ENCODE results near the gene LRRC75A. TPM values are rescaled to one million over a fixed set of nuclear protein-coding genes. Genes with fewer than 3 reads are reported as not detected.
"Not testable (repeated sequence)": the region's sequence is repeated elsewhere in the genome, so short reads cannot be mapped to it uniquely, and the experiment has no call there.

Gene LRRC75A
- total and polyA plus RNA-seq, 2 donors = 4.6 to 5.7 TPM

GRCh38 chr17:16462070-16462864, 29.7 kb downstream of the LRRC75A start:
- no peak overlapping the region for H3K4me3 ChIP-seq (ENCODE audit: low read depth, low read length)
- H3K4me1 ChIP-seq (ENCODE audit: insufficient read depth) = no peaks in the 10 kb centered on the region
- 87% methylated on average over 20 of the region's 20 CpGs for WGBS
- no peak for DNase-seq (ENCODE audit: extremely low spot score)
- H3K36me3 ChIP-seq (ENCODE audit: insufficient read depth) = no peaks in the 10 kb centered on the region
- no peak overlapping the region for H3K27ac ChIP-seq (ENCODE audit: low read depth)

GRCh38 chr17:16461606-16461866, 30.5 kb downstream of the LRRC75A start:
- over 99% methylated on average over 3 of the region's 3 CpGs for WGBS
- H3K27ac ChIP-seq (ENCODE audit: low read depth) = no peak overlapping the region
- no peaks in the 10 kb centered on the region for H3K4me1 ChIP-seq (ENCODE audit: insufficient read depth)
- H3K4me3 ChIP-seq (ENCODE audit: low read depth, low read length) = no peak overlapping the region
- DNase-seq (ENCODE audit: extremely low spot score) = no peak
- H3K36me3 ChIP-seq (ENCODE audit: insufficient read depth) = no peaks in the 10 kb centered on the region

- no peaks in the 10 kb centered on the region for H3K4me1 ChIP-seq (ENCODE audit: insufficient read depth)
- H3K27ac ChIP-seq (ENCODE audit: low read depth) = no peak overlapping the region
- H3K4me3 ChIP-seq (ENCODE audit: low read depth, low read length) = no peak overlapping the region
- no peaks in the 10 kb centered on the region for H3K36me3 ChIP-seq (ENCODE audit: insufficient read depth)
- WGBS = 94% methylated on average over 17 of the region's 17 CpGs
- no peak for DNase-seq (ENCODE audit: extremely low spot score)
These were observed 31.0 kb downstream of the LRRC75A start for GRCh38 chr17:16460796-16461605.

- Histone ChIP-seq H3K36me3 (ENCODE audit: insufficient read depth) (no peaks in the 10 kb centered on the region), H3K4me1 (ENCODE audit: insufficient read depth) (no peaks in the 10 kb centered on the region), H3K27ac (ENCODE audit: low read depth) (no peak overlapping the region), H3K4me3 (ENCODE audit: low read depth, low read length) (no peak overlapping the region)
- DNase-seq (ENCODE audit: extremely low spot score) = no peak
- 82% methylated on average over 5 of the region's 5 CpGs for WGBS
These were observed 32.0 kb downstream of the LRRC75A start for GRCh38 chr17:16459855-16460550.

- 84% methylated on average over 11 of the region's 11 CpGs for WGBS
- Histone ChIP-seq H3K4me1 (ENCODE audit: insufficient read depth) (no peaks in the 10 kb centered on the region), H3K4me3 (ENCODE audit: low read depth, low read length) (no peak overlapping the region), H3K36me3 (ENCODE audit: insufficient read depth) (no peaks in the 10 kb centered on the region), H3K27ac (ENCODE audit: low read depth) (no peak overlapping the region)
- no peak for DNase-seq (ENCODE audit: extremely low spot score)
These were observed 32.7 kb downstream of the LRRC75A start for GRCh38 chr17:16459271-16459670.

GRCh38 chr17:16456742-16457316, 35.2 kb downstream of the LRRC75A start:
- H3K27ac ChIP-seq (ENCODE audit: low read depth) = no peak overlapping the region
- H3K4me3 ChIP-seq (ENCODE audit: low read depth, low read length) = no peak overlapping the region
- DNase-seq (ENCODE audit: extremely low spot score) = no peak
- no peaks in the 10 kb centered on the region for H3K4me1 ChIP-seq (ENCODE audit: insufficient read depth)
- WGBS = 82% methylated on average over 9 of the region's 9 CpGs
- no peaks in the 10 kb centered on the region for H3K36me3 ChIP-seq (ENCODE audit: insufficient read depth)

- H3K4me1 ChIP-seq (ENCODE audit: insufficient read depth) = no peaks in the 10 kb centered on the region
- H3K36me3 ChIP-seq (ENCODE audit: insufficient read depth) = no peaks in the 10 kb centered on the region
- no peak overlapping the region for H3K4me3 ChIP-seq (ENCODE audit: low read depth, low read length)
- no peak overlapping the region for H3K27ac ChIP-seq (ENCODE audit: low read depth)
- DNase-seq (ENCODE audit: extremely low spot score) = no peak
- WGBS = 85% methylated on average over 5 of the region's 5 CpGs
These were observed 35.8 kb downstream of the LRRC75A start for GRCh38 chr17:16455997-16456741.

- Histone ChIP-seq H3K4me3 (ENCODE audit: low read depth, low read length) (no peak overlapping the region), H3K4me1 (ENCODE audit: insufficient read depth) (no peaks in the 10 kb centered on the region), H3K27ac (ENCODE audit: low read depth) (no peak overlapping the region), H3K36me3 (ENCODE audit: insufficient read depth) (no peaks in the 10 kb centered on the region)
- no peak for DNase-seq (ENCODE audit: extremely low spot score)
- WGBS = 82% methylated on average over 4 of the region's 4 CpGs
These were observed 38.5 kb downstream of the LRRC75A start for GRCh38 chr17:16453493-16453851.

GRCh38 chr17:16452268-16452667, 39.7 kb downstream of the LRRC75A start:
- not testable (repeated sequence) for H3K4me3 ChIP-seq (ENCODE audit: low read depth, low read length); H3K27ac ChIP-seq (ENCODE audit: low read depth); H3K4me1 ChIP-seq (ENCODE audit: insufficient read depth); H3K36me3 ChIP-seq (ENCODE audit: insufficient read depth); DNase-seq (ENCODE audit: extremely low spot score)
- WGBS = 94% methylated on average over 8 of the region's 8 CpGs

GRCh38 chr17:16450028-16450427, 42.0 kb downstream of the LRRC75A start:
- Histone ChIP-seq H3K27ac (ENCODE audit: low read depth) (no peak overlapping the region), H3K36me3 (ENCODE audit: insufficient read depth) (peaks cover 3% of the 10 kb centered on the region), H3K4me3 (ENCODE audit: low read depth, low read length) (no peak overlapping the region), H3K4me1 (ENCODE audit: insufficient read depth) (no peaks in the 10 kb centered on the region)
- no peak for DNase-seq (ENCODE audit: extremely low spot score)
- 94% methylated on average over 4 of the region's 4 CpGs for WGBS

GRCh38 chr17:16449121-16449570, 42.8 kb downstream of the LRRC75A start:
- Histone ChIP-seq H3K4me3 (ENCODE audit: low read depth, low read length) (no peak overlapping the region), H3K4me1 (ENCODE audit: insufficient read depth) (no peaks in the 10 kb centered on the region), H3K27ac (ENCODE audit: low read depth) (no peak overlapping the region), H3K36me3 (ENCODE audit: insufficient read depth) (peaks cover 4% of the 10 kb centered on the region)
- DNase-seq (ENCODE audit: extremely low spot score) = no peak
- 83% methylated on average over 11 of the region's 11 CpGs for WGBS

GRCh38 chr17:16448490-16448889, 43.5 kb downstream of the LRRC75A start:
- no peak overlapping the region for H3K4me3 ChIP-seq (ENCODE audit: low read depth, low read length)
- DNase-seq (ENCODE audit: extremely low spot score) = no peak
- WGBS = 89% methylated on average over 6 of the region's 6 CpGs
- peaks cover 4% of the 10 kb centered on the region for H3K36me3 ChIP-seq (ENCODE audit: insufficient read depth)
- H3K27ac ChIP-seq (ENCODE audit: low read depth) = no peak overlapping the region
- no peaks in the 10 kb centered on the region for H3K4me1 ChIP-seq (ENCODE audit: insufficient read depth)

- WGBS = 86% methylated on average over 8 of the region's 8 CpGs
- Histone ChIP-seq H3K27ac (ENCODE audit: low read depth) (no peak overlapping the region), H3K4me3 (ENCODE audit: low read depth, low read length) (no peak overlapping the region), H3K4me1 (ENCODE audit: insufficient read depth) (no peaks in the 10 kb centered on the region), H3K36me3 (ENCODE audit: insufficient read depth) (peaks cover 4% of the 10 kb centered on the region)
- no peak for DNase-seq (ENCODE audit: extremely low spot score)
These were observed 44.3 kb downstream of the LRRC75A start for GRCh38 chr17:16447676-16448075.
